GM19043 (cell line): ENCODE data around the gene OSM.

Source experiments
- ATAC-seq: cut with Tn5 transposase; IDR thresholded peaks from one replicate; pipeline ENCODE4 v1.9.1; 2021; ENCODE audit warnings: low read depth; ENCODE audit not compliant: unreplicated experiment

Gene OSM

DNA sequence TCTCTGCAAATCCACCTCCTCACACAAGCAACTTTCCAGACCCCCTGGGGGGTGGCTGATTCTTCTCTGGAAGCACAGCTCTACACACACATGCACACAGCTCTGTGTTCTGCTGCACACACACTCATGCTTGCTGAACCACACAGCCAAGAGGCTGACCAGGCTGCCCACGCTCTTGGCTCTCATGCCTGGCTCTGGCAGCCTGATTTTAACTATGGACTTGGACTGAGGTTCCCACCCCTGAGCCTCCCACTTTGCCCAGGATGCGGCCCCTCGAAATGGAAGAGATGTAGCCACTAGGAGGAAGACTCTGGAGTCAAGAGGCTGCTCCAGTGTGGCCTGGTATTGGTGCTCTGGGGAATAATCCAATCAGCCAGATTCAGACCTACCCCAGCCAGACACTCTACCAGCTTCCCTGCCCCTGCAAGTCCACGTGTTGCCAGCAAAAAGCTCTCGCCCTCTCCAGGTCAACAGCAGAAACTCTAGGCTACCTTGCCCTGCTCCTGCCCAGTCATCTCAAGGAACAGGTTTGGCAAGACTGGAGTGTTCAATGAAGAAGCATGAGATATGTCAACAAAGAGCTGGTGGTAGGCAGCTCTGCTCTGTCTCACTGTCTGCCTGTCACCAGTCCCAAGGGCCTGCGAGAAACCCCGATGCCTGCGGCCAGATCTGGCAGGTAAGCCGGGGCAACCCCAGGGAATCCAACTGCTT, 31.5 kb upstream of the OSM start:
- no peak for ATAC-seq

DNA sequence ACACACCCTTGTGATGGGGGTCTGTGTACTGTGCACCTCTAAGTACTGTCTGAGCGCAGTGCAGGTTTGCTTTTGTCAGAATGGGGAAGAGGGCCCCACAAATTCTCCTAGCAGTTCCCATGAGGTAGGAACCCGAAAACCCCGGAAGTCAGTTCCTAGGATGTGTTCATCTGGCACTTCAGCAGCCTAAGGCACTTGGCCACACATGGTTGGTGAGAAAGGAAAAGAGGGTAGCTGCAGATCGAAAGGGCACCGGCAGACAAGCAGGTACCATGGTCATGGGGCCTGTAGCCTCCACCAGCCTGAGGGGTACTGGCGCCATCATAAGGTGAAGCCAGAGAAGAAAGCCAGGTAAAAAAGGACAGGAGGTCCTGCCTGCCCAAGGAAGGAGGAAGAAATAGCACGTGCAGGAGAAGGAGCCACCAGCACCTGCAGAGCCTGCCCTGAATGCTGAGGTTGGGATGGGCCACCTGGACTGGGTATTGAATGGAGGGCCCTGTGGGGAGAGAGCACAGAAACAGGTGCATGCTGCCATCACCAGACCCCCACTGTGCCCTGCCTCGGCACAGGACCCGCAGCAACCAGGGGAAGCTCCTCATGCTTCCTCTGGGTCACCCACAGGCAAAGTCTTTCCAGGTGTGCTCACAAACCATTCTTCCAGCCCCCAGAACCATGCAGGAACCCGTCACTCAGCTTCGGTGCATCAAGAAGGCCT, 30.8 kb upstream of the OSM start:
- ATAC-seq, result no peak

DNA sequence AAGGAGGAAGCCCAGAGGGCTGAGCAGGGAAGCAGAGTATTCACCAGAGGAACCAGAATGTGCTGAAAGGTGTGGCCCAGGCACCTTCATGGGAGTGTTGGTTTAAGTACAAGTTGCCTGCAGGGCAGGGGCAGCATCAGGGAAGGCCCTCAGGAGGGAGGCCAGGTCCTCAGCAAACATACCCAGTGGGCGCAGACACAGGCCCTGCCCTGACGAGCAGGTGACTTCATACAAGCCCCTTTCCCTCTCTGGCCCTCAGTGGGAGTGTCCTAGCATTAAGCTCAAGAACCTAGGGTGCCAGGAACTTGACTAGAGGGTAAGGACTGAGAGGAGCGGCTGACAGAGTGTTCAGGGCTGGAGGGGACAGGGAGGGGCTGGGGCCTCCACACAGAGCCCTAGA, 30.2 kb upstream of the OSM start:
- no peak for ATAC-seq

DNA sequence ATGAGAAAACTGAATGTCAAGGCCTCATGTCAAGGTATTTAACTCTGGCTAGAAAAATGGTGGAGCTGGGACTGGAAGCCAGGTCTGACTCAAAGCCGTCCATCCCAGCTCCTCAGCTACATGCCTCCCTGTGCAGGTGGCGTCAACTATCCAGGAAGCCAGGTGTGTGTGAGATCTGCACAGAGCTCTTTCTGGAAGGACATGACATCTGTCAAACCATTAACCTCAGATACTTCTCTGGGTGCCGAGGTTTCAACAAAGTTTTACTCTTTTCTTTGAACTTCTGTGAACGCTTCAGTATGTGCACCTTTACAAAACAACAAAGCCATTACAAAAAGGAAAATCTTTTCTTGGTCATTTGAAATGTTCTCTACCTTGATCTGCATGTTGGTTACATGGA, 29.7 kb upstream of the OSM start:
- no peak for ATAC-seq

DNA sequence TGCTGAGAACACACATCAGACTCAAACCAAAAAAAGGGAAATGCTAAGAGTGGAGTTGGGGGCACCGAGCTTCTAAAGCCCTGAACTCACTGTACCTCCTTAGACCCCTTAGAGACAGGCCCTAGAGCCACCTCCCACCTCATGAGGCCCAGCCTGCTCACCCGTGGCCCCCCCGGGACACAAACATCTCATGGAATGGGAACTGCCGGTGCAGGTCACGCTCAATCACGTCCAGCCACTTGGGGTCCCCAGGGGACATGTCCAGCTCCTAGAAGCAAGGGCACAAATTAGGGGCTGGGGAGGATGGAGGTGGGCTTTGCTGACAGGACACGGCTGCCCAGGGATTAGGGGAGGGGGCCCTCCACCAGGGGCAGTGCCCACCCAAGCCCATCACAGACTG, 28.9 kb upstream of the OSM start:
- no peak for ATAC-seq

DNA sequence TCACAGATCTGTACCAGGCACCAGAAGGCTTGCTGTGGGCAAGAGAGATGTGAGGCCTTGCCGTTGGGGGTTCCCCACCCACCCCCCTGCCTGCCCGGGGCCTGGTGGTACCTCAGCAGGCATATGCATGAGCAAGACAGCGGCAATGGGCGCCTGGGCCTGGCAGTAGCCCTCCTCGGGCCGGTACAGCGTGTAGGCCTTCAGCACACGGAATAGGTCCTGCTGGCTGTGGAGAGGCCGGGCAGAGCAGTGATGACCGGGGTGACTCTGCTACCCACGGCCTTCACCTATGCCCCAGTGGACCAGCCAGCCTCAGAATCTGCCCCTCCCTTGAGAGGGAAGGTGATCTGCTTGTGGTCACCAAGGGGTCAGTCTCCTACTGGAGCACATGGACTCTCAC, 28.2 kb upstream of the OSM start:
- no peak for ATAC-seq

DNA sequence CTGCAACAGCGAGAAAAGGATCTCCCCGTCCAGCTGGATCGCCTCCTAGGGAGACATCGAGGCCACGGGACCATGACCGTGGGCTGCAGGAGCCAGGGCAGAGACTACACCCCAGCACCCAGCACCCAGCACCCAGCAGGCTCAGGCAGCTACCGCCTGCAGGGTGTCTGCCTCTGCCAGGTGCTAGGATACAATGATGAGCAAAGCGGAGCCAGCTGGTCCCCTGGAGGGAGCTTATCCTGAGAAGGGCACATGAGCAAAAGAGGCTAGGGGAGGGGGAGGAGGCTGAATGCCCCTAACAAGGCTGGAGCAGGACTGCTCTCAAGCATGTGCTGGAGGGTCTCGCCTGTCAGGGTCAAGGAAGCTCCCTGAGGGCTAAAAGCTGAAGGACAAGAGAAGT, 27.4 kb upstream of the OSM start:
- no peak for ATAC-seq

DNA sequence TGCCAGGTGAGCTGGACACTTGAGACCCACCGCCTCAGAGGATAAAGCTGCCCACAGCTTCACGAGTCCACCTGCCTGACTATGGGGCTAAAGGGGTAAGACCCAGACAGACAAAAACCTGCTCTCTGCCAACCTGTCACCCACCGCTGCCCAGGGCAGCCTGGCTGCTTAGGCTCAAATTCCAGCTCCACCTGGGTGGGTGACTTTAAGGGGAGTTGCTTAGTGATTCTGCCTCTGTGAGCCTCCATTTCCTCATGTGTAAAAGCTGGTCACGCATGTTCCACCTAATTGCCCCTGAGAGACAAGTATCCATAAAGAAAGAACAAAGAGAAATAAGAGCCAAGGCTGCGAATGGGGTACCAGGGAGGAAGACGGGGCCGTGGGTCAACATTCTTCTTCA, 26.4 kb upstream of the OSM start:
- no peak for ATAC-seq

DNA sequence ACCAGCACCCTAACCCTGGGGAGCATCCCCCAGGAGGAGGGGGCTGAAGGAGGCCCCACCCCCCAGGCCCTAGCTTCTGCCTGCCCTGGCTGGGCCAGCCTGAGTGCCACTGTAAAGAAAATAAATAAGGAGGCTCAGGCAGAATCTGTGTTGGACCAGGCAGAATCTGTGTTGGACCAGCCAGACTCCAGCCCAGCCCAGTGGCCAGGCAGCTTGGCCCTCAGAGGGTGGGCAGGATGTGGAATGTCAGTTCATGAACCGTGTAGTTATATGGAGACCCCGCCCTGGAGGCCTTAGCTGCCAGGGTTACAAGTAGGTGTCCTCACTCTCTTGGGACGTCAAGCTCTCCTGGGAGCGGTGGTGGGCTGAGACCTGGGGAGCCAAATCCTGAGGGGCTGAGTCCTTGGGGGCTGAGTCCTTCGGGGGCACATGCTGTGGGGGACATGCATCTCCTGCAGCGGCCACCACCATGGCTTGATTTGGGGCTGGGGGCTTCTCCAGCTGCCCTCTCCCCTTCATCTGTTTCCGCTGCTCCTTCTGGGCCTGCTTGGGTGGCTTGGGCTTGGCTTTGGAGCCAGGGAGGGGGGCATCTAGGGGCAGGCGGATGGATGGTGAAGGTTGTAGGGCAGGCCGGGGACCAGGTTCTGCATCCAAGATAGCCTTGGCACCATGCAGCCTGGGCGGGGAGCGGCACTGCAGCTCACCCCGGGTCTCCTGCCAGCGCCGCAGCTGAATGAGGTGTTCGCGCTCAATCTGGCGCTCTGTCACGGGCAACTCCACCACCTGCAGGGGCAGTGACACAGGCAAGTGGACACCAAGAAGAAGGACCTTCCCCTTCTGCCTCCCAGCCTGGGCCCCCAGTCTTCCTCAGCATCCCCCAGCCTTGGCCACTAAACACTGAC, 25.7 kb upstream of the OSM start:
- no peak for ATAC-seq

DNA sequence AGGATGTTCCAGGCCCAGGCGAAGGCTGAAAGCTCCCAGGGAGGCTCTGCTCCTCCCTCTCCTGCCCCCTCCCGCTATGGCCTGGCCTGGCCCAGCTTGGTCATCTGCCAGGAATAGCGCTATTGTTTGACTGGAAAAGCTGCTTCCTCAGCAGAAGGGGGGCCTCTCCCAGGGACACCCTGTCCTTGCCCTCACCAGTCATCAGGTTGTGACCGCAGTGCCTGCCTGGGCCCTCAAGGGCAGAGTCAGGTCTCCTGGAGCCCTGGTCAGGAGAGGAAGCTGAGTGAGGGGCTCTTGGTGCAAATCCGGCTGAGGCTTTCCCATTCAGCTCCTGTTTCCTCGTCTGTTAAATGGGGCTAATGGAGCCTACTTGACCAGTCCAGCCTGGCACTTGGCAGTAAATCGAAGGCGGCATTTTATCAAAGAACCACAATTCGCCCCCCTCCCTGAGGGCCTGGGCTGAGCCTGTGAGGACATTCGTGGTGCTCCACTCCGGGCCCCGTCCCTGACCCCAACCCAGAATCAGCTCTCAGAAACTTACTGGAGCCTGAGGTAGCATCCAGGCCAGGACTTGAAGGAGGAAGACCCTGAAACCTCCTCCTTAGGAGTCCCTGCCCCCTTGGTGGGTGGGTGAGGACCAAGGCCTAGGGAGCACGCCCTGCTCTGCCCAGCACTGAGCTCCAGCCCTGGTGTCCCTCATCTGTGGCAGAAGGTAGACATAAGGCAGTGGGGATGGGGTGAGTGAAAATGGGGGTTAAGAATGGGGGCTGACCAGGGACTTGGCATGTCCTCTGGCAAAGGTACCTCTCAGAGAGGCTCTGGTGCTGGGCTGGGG, 24.6 kb upstream of the OSM start:
- ATAC-seq, result no peak

DNA sequence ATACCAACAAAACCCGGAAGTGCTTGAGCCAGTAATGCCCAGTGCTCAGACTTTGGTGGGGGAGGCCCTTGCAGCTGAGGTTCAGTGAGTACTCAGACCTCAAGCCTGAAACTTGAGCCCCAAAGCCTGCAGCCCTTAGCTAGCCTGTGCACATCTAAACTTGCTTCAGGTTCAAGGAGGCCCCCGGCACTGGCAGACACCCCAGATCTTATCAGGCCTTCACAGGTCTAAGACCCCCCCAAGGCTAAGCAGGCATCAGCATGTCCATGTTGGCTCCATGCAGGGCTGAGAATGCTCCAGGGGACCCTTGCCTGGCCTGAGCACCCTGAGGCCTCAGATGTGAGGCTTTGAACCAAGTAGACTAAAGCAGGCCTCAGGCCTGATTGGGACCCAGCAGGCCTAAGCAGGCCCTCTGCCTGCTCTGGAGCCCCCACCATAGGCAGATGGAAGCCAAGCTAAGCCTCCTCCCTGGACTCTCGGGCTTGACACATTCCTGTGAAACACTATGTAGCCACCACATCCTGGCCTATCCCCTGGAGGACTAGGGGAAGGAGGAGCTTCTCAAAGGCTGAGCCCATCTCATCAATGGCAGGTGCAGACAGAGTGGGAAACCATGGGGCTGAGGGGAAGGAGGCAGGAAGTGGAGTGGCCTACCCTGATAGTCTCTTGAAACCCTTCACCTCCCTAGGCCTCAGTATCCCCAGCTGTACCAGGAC, 23.8 kb upstream of the OSM start:
- no peak for ATAC-seq

DNA sequence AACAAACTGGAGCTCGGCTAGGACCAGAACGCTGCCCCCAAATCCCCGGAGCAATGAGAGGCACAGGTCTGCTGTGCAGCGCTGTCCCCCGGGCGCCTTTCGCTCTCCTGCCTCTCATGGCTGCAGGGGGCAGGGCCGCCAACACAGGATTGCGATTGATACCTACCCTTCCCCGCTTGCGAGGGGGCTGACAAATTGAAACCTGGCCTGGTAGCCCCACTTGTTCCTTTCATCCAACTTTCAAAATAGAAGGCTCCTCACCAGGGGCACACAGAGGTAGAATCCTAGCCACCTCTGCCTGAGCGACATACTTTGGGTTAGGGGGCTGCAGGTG, 23.3 kb upstream of the OSM start:
- peak; percentile 8 for ATAC-seq

DNA sequence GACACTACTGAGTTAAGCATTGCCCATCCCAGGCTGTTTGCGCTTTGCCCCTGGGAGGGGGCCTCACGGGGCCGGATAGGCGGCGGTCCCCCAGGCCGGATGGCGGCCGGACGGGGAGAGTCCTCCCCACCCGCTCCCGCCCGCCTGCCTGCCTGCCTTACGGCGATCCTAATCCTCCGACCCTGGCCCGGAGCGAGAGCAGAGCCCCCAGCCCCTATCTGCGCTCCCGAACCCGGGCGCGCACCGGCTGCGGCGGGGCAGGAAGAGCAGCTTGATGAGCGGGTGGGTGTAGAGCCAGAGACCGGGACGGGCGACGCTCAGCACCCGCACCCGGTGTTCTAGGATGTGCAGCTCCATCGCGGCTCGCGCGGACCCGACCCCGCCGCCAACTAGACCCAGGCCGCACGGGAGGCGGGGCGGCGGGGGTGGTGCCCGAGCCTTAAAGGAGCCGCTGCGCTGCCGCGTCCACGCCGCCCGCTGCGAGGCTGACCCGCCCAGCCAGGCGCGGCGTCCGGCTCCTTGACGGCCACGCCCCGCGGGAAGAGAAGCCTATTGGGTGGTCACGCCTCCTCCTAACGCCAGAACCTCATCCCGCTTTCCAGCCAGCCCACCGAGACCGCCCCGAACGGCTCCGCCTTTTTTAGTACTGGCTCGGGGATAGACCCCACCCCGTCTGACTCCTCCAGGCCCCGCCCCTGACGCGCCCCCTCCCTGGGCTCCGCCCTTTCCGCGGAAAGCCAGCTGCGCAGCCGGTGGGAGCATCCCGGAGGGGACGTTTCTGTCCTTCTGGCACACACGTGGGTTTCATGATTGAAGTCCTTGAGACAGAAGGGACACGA, 22.7 kb upstream of the OSM start, which contains the start of gene CASTOR1:
CASTOR1 (minus strand) TSS at position 365 of the 839 bp plus-strand sequence; CDS start at position 357, 8 bp downstream.
- ATAC-seq, result peak; percentile 58

DNA sequence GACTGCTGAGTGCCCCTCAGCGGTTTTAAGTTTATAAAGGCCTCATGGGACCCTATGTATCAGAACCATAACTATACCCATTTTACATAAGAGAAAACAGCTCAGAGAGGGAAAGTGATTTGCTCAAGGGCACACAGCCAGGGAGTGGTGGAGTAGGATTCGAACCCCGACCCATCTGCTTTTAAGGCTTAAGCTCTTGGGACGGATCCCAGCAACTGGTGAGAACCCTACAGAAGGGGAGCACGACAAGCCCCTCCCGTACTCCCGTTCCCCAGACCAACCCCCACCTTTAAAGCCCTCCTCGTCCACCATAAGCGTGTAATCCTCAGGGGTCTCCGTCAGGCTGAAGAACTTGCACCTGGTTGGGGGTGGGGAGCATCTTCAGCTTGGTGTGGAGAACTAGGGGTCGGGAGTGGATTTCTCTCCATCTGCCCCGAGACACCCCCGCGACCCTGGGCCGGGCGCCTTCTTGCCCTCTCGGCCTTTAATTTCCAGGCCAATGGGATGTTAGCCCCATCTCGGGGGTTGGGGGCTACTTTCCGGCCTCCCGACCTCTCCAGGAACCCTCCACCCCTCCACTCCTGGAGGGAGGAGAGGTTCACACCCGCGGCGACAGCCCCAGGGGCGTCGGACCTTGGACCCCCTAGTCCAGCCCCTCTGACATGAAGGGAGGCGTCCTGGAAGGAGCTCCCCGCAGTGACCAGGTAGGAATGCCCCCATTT, 21.9 kb upstream of the OSM start:
- ATAC-seq, result no peak

DNA sequence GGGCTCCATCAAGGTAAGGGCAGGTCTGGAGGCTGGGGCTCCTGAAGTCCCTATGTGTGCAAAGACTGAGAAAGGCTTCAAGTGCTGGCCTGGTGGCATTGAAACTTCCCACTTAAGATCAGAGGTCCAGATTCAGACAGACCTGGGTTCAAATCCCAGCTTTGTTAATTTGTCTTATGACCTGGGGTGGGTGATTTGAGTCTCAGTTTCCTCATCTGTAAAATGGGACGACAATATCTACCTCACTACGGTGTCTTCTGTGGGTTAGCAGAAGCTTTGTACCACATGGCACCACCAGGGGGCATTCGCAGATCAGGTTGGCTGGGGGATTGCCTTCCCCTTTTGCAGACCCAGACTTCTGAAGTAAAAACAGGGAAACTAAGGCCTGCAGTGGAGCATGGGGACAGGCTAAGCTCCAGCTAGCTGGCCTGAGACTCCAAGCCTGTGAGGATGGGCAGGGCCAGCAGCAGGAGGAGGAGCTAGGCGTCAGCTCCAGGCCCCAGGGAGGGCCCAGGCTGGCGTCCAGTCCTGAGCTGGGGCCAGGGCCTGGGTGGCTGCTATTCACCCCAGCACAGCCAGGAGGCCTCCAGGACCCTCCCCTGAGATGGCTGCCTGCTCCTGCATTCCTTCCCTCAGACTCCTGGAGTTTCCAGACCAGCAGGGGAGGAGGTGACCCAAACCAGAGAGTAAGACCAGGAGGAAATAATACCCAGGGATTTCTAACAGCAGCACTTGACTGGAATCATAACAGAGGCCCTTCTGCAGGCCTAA, 21.2 kb upstream of the OSM start:
- no peak for ATAC-seq

DNA sequence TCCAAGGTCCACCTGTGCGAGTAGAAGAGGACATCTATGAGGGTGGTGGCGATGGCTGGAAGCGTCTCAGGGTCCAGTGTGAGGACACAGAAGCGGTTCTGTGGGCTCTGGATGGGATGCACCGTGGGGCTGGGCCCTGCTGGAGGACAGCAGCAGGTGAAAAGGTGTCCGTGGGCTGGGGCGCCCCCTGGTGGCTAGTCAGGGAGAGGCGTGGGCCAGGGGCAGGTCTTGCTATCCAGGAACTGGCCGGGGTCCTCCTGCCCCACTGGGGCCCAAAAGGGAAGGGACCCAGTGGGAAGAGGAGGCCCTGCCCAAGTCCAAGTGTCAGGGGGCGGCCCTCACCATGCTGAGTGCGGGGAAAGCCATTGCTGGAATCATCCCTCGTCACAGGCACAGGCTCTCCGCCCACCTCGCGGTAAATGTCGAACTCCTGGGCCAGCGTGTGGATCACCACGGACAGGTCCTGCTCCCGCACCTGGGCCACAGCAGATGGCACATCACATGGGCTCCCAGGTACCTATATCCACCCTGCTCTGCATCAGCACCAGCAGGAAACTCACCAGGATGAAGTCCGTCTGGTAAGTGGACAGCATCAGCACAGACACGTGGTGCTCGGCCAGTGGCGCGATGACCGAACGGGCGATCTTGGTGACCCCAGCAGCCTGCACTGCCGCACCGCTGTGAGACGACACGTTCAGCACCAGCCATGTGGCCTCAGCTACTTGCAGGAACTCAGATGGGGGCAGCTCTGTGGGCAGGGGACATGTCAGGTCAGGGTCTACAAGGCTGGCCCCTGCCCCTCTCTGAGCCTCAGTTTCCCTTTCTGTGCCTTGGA, 20.4 kb upstream of the OSM start:
- no peak for ATAC-seq

DNA sequence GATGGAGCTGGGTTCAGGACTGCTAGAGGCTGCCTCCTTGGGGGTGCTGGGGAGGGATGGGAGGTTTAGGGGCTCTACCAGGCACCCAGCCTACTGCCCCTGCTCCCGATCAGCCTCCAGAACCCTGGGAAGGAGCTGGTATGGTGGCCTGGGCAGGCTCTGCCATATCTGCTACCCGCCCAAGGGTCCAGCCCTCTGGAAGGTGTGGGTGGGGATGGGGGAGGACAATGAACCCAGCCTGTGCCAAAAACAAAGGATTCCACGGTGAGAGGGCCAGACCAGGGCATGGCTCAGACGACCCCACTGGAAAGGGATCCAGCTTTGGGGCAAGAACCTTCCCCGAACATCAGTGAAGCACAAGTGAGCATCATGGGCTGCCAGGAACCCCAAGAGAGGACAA, 19.7 kb upstream of the OSM start:
- no peak for ATAC-seq
